Activated CD4-positive, CD25-positive, alpha-beta regulatory T cell (primary cell): ENCODE measurements around the gene TTC38.

Source experiments
- DNase-seq, 4 experiments: peaks; one replicate each; lab custom pipeline; 2025; lab: John Stamatoyannopoulos, UW

Gene TTC38

DNA sequence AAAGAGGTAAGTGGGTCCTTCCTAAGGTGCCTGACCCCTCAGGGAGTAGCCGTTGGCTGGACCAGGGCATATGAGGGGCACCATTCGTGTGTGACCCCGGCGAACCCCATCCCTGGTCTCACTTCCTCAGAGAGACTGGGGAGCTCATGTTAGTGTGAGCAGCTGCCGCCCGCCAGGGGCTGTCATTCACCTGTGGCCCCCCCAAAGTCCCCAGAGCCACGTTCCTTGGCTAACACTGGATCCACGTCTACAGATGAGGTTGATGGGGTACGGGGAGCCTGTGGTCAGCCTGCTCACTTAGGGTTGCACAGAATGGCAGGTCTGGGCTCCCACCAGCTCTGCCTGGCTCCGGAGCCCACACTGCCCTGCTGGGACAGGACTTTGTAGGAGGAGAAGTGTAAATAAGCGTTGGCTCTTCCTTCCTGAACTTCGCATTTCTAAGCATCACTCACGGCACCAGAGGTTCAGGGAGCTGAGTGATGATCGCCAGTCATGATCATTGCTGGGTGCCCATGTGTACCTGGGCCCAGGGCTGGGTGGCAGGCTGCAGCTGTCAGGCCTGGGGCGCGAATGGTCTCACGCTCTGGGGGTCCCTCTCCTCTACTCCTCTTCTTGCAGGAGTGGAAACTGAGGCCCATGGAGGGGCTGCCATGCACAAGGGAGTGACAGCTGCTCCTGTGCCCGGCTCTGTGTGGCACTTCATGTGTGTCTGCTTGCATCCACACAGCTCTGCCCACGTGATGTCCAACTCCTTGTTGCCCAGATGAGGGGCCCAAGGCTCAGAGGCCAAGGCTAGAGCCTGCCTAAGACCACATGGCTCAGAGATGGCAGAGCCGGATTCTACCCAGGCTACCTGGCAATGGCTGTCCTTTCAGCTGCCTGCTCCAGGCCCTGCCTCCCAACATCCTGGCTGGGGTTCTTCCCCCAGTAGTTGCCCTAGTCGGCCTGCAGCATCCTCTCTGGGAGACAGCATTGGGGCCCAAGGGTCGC lies 11.1 kb downstream of the TTC38 start:
- no peak for DNase-seq

DNA sequence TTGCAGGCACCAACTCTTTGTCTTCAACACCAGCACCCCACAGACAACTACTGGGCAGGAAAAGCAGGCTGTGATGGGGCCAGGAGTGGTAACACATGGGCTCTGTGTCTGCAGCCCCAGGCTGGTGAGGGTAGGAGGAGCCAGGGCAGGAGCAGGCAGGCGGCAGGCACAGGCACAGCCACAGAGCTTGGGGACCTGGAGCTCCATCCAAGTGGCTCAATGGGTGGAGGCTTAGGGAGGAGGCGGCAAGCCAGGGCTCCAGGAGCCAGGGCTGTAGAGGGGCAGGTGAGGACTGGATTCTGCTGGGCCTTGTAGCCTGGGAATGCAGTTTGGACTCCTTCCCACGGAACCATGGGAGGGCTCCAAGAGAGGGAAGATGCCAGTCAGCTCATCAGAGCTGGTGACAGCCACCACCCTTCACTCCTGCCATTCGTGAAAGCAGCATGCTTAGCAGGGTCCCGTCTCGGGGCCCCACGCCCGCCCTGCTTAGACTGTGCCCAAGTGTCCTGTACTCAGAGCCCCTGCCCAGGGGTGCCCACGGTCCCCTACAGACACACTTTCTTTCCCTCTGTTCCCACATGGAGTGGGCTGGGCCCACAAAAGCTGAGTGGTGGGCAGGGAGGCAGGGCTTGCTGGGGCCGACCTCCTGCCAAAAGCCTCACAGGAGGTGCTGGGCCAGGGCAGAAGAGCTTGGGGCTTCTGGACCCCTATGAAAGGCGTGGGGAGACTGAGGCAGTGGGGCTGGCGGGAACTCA lies 12.4 kb downstream of the TTC38 start:
- DNase-seq: no peak

DNA sequence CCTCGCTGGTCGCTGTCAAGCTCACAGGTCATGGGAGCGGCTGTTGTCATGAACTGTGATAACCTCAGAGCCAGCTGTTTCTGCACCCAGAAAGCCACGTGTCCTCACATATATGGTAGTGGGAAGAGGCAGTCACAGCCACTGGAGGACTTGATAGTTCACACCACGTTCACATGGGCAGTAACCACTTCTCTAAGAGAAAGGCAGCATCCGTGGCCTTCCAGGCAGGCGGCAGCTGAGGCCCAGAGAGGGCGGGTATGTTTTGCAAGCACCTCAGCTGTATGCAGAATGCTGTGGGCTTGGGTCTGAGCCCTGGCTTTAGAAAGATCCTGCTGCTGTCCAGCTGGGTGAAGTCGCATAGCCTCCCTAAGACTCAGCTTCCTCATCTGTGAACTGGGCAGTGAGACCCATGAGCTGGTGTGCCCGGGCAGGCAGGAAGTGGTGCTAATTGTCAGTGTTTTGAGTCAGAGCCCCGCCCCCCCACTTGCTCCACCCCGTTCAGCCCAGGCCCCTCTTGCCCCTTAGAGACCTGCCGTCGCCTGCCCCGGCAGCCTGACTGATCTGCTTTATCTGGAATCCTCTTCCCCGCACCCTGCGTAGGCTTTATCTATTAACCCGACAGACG lies 13.3 kb downstream of the TTC38 start:
- no peak for DNase-seq

DNA sequence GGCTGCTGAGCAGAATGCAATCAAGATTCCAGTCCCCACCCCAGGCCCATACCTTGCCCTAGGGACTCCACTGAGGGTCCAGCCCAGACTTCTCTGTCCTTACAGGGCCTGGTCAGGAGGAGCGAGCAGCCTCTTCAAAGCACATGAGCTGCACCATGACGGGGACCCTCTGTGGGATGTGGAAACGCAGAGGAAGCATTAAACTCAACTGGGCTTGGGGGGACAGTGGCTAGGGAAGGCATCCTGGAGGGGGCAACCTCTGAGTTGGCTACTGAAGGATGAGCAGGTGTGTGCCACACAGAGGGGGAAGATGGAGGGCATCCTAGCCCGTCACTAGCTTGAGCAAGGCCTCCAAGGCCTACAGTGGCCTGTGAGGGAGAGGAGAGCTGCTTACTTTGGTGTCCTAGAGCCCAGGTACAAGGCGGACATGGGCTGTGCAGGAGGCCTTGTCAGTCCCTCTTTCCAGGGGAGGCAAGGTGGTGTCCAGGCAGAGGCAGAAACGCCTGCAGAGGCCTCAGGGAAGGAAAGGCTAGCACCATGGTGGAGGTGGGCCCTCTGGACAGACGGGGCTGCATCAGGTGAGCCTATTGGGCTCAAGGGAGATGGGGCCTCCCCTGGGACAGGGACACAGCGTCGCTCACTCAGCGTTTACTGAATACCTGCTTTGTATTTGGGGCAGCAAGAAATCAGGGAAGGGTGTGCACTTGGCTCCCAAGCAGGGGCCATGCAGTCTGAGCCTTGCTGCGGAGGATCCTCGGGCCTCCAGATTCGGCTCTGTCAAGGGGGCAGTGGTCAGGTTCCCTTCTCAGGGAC lies 14.3 kb downstream of the TTC38 start:
- DNase-seq: no peak

DNA sequence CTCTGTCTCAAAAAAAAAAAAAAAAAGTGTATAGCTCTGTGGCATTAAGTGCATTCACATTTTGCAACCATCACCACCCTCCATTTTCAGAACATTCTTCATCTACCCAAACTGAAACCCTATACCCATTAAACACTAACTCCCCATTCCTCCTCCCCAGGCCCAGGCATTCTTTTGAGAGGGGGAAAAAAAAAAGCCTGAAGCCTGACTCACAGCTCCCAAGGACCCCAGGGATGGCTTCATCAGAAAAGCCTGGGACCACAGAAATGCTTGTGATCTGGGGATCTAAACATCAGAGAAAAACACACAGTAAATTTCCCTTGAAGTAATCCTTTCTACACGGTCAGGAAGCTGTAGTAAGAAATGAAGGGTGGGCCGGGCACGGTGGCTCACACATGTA lies 18.2 kb downstream of the TTC38 start:
- no peak for DNase-seq

DNA sequence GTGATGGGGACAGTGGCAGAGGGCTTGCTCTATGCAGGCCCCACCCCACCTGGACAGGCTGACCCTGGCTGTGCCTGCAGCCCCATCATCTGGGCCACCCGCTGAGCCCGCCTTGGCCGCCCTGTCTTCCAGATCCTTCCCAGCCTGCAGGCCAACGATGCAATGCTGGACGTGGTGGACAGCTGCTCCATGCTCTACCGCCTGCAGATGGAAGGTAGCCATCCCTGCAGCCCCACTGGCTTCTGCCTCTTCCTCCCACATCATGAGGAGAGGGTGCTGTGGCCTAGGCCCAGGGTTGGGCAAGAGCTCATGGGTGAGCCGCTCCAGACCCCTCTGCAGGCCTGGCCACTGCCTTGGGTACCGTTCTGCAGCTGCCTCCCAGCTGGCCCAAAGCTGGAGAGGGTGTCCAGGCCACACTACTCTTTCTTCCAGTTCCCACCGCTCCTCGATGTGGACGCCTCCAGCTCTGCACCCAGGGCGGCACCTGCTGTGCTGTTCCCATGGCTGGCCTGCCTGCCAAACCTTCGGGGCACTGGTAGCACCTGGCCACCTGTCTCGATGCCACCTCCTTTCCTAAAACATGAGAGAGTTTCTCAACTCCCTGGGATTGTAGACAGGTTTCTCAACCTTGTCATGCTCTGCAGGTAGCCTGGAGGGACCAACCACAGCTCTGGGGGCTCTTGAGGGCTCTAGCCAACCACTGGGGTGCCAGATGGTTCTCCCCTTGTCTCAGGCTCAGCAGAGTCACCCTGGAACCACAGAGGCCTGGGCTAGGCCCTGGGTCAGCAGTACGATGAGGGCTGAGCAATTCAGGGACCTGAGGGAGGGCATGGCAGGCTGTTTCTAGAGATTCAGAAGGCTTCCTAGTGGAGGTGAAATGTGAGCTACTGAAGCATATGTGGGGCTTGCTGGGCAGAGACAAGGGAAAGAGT lies 19.4 kb downstream of the TTC38 start:
- DNase-seq: no peak

DNA sequence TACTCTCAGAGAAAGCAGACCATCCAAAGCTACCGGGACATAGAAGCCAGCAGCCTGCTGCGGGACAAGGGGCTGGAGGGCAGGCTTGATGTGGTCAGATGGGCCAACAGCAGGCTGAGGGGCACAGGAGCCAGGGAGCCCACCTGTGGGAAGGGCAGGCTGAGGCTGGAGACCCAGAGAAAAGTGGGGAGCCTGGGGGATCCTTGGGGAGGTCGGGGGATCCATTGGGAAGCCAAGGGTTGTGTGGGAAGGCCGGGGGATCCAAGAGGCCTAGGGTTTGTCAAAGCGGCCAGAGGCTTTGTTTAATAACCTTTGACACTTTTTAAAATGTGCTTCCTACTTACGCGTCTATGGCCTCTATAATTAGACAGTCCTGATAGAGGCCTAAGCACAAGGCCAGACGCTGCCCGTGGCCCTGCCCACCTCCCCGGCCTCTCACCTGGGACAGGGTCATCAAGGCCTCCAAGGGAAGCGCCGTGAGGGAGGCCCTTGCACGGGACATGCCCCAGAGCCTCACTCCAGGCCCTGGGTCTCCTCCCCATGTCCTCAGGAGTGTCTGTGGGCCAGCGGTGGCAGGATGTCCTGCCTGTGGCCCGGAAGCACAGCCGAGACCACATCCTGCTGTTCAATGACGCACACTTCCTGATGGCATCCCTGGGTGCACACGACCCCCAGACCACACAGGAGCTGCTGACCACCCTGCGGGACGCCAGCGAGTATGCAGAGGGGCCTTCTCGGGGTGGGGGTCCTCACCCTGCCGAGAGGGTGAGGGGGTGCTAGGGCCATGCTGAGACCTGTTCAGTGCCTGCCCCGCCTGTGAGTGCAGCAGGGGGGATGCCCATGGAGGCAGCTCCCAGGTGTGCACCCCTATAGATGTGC lies 20.3 kb downstream of the TTC38 start:
- no peak for DNase-seq

DNA sequence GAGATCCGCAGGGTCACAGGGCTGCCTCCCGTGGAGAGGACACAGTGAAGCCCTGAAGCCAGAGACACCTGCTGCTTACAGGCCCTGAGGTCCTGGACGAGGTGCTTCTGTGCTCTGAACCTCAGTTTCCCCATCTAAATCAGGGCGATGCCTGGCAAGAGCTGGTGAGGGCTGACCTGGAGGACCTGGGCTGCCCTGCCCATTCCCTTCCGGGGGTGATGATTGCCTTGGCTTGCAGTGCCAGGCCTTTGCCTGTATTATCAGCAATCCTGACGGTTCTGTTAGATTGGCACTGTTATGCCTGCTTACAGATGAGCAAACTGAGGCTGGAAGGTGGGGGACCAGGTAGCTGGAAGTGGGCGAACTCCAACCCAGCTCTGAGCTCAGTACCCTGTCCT lies 21.0 kb downstream of the TTC38 start:
- DNase-seq: no peak

DNA sequence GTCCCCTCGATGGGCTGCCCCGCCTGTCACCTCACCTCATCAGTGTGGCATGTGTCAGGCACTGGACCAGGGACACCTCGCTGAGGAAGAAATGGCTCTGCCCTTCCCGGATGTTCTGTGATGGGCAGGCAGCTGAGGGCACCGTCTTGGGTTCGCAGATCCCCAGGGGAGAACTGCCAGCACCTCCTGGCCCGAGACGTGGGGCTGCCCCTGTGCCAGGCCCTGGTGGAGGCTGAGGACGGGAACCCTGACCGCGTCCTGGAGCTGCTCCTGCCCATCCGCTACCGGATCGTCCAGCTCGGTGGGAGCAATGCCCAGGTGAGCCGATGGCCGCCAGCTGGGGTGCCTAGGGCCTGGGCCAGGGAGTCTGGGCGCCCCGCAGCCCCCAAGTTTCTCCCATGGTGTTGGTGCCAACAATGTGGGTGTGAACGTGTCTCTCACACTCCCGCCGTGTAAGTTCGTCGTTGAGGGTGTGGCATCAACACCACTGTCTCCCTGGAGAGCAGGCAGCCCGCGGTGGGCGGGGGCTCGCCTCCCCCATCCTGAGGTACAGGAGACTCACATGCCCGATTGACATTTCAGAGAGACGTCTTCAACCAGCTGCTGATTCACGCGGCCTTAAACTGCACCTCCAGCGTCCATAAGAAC lies 21.6 kb downstream of the TTC38 start:
- no peak for DNase-seq

DNA sequence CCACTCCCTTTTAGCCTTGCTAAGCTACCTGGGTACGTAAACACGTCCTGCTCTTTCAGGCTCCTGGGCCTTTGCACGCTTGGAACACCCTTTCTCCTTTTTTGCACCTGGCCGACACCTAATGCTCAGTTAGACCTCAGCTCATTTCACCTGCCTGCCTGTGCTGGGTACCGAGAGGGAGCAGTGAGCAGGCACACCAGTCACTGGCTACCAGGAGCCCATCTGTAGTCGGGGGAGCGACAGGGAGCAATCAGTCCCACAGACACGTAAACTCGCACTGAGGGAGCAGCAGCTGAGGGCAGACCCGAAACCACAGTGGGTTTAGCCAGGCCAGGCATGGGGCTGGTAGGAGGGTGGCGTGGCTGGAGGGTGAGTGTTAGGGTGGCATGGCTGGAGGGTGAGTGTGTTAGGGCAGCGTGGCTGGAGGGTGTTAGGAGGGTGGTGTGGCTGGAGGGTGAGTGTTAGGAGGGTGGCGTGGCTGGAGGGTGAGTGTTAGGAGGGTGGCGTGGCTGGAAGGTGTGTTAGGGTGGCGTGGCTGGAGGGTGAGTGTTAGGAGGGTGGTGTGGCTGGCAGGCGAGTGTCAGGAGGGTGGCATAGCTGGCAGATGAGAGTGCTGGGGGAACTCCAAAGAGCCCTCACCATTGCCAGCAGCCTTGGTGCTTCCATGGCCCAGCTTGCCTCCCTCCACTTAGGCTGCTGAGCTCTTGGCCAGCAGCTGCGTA lies 22.5 kb downstream of the TTC38 start:
- no peak for DNase-seq

DNA sequence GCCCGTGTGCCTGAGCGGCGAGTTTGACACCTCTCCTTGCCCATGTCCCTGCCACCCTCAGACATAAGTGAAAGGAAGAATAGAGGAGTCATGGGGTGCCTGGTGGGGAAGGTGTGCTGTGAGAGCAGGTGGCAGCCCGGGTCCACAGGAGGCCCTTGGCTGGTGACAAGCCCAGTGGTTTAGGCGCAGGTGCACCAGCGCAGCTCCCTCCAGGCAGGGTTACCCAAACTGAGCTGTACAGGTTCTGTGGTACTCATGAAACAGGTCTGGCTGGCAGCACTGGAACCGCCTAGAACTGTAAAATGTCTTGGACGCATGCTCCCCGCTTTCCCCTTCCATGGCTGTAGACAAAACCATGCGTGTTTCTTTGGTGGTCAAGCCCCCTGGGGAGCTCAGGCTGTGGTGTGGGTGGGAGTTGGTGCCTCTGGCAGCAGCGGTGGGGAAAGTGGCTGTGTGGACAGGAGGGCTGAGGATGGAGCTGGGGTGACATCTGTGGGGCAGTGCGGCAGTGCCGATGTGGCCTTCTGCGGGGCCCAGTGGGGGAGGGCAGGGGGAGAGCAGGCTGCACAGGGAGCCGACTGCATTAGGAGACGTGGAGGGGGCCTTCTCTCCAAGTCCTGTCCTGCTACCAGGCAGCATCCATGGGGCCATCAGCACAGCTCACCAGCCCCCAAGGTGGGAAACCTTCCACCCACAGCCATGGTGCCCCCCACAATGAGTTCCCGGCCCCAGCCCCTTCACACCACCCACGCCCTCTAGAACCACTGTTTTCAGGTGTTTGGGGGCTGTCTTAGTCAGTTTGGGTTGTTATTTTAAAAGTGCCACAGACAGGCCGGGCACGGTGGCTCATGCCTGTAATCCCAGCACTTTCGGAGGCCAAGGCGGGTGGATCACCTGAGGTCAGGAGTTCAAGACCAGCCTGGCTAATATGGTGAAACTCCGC lies 23.3 kb downstream of the TTC38 start:
- DNase-seq: no peak

DNA sequence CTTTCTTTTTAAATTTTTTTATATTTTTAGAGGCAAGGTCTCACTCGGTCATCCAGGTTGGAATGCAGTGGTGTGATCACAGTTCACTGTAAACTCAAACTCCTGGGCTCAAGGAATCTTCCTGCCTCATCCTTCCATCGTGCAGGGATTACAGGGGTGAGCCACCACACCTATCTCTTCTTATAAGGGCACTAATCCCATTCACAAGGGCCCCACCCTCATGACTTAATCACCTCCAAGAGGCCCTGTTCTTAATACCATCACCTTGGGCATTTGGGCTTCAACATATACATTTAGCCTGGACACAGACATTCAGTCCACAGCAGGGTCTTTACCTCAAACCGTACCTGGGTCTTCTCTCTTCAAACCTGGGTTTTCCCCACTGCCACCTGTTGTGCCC lies 24.4 kb downstream of the TTC38 start:
- no peak for DNase-seq

DNA sequence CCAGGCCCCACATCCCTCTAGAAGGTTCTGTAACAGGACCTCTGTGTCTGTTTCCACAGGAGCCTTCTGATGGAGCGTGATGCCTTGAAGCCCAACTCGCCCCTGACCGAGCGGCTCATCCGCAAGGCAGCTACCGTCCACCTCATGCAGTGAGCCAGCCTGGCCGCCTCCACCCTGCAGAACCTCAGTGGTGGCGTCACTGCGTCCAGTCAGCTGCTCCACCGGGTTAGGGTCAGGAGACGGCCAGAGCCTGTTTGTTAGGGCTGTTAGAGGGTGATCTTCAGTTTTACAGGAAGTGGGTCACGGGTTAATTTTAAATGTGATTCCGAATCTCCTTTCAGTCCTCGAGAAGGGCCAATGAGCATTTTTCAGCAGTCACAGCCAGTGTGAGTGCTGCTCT lies 24.9 kb downstream of the TTC38 start:
- no peak for DNase-seq

DNA sequence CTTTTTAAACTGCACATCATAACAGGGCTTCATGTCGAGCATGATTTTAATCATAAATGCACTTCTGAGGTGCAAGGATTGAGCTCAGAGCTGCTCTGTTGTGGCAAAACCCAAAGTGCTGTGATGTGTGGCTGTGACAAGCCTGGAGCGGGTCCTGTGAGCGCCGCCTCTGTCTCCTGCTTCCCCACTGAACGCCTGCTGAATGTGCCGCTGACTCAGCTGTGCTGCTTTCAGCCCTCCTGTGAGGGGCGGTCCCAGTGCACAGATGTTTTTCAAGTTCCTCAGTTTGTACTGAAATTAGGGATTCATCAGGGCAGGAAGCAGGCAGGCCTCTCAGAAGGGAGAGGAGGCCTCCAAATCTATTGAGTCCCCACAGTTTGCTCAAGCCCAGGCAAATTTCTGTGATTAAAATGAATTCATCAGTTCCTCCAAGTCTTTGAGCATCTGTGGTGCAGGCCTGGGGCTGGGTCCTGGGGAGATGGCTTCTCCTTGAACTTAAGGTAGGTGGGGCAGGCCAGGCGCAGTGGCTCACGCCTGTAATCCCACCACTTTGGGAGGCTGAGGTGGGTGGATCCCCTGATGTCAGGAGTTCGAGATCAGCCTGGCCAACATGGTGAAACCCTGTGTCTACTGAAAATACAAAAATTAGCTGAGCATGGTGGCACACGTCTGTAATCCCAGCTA lies 25.9 kb downstream of the TTC38 start:
- no peak for DNase-seq

DNA sequence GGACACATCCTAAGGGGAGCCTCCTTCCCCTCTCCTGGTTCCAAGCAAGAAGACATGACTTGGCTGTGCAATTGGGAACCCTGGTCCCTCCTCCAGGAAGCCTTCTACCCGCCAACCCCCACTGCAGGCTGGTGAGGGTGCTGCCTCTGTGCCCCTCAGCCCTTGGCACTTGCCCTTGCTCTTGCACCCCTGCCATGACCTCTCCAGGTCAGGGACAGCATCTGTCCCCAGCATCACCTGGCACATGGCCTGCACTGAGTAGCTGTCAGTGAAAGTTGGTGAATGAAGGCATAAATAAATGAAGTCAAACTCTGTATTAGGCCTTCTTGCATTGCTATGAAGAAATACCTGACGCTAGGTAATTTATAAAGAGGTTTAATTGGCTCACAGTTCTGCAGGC lies 27.0 kb downstream of the TTC38 start:
- DNase-seq: no peak

DNA sequence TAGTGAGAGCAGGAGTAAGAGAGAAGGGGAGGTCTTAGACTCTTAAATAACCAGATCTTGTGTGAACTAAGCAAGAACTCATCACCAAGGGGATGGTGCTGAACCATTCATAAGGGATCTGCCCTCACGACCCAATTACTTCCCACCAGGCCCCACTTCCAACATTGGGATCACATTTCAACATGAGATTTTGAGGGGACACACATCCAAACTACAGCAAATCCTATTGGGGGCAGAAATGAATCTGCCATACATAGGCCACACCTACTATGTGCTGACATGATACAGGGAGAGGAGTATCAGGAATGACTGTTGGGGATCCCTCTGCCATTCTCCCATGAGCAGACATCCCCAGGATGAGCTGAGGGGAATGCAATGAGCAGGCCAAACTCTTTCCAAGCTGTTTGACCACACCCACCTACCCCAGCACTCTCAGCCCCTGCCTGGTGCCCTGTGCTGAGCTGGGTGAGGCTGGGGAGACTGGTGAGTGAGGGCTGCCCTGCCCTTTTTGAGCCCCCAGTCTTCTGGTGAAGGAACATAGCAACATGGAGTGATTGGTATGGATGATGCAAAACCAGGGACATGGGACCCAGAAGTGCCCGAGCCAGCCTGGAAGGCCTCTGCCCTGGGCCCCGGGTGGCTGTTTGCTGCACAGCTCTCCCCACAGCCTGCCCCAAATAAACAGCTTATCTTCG lies 27.6 kb downstream of the TTC38 start:
- DNase-seq: no peak
